ENCODE measurements around the gene CLCN4.

The CLCN4 gene

DNA sequence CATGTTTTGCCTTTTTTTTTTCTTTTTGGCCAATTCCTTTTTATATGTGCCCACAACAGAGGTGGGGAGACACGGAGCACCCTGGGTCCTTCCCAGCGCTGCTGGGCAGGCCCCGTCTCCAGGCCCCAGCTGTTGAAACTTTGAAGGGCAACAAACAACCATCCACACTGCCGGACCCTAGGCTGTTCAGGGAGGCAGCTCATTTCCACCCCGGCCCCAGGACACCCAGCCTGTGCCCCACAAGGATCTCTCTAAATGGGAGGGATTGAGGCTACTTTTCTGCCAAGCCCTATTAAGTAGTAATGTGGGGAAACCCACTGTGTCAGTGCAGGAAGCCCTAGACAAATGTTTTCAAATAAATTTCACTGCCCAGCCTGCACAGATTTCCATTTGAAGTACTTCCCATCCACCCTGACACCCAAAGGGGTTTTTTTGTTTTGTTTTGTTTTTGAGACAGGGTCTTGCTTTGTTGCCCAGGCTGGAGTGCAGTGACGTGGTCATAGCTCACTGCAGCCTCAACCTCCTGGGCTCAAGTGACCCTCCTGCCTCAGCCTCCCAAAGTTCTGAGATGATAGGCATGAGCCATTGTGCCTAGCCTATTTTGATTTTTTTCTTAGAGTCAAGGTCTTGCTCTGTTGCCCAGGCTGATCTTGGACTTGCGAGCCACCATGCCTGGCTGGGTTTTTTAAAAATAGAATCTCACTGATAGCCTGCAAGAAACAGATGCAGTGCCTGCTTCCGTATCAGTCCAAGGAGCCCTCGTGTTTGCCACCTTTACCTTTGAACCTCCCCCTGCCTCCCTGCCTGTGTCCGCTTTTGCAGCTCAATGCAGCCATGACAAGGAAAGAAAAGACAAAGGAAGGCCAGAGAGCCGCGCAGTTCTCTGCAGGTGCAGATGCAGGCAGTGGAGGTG, 13.4 kb upstream of the CLCN4 start:
- H3K4me3 ChIP-seq (ENCODE audit: severe bottlenecking) = no peak overlapping the region
- TF ChIP-seq CTCF (IDR thresholded peaks at IDR 0.05; ENCODE audit: poor library complexity, severe bottlenecking) = no peak
- H3K9me3 ChIP-seq (ENCODE audit: severe bottlenecking) = no peaks in the 10 kb centered on the region
- H3K4me1 ChIP-seq (ENCODE audit: insufficient read depth, poor library complexity, severe bottlenecking) = no peaks in the 10 kb centered on the region
- H3K36me3 ChIP-seq (ENCODE audit: low read depth) = no peaks in the 10 kb centered on the region
- DNase-seq (ENCODE audit: low spot score) = no peak
- no peak overlapping the region for H3K27ac ChIP-seq (ENCODE audit: poor library complexity, severe bottlenecking)
- no peaks in the 10 kb centered on the region for H3K27me3 ChIP-seq (ENCODE audit: insufficient read depth, poor library complexity, severe bottlenecking)
- ATAC-seq (ENCODE audit: low read depth) = no peak

- Histone ChIP-seq H3K4me3 (ENCODE audit: severe bottlenecking) (no peak overlapping the region), H3K27ac (ENCODE audit: poor library complexity, severe bottlenecking) (no peak overlapping the region), H3K36me3 (ENCODE audit: low read depth) (no peaks in the 10 kb centered on the region), H3K27me3 (ENCODE audit: insufficient read depth, poor library complexity, severe bottlenecking) (no peaks in the 10 kb centered on the region), H3K4me1 (ENCODE audit: insufficient read depth, poor library complexity, severe bottlenecking) (no peaks in the 10 kb centered on the region), H3K9me3 (ENCODE audit: severe bottlenecking) (no peaks in the 10 kb centered on the region)
- TF ChIP-seq CTCF (IDR thresholded peaks at IDR 0.05; ENCODE audit: poor library complexity, severe bottlenecking) = no peak
- no peak for DNase-seq (ENCODE audit: low spot score)
- ATAC-seq (ENCODE audit: low read depth) = no peak
Measured at GRCh38 chrX:10146346-10146745, 10.4 kb upstream of the CLCN4 start.

GRCh38 chrX:10152086-10152485, 4.7 kb upstream of the CLCN4 start:
- no peak for TF ChIP-seq CTCF (IDR thresholded peaks at IDR 0.05; ENCODE audit: poor library complexity, severe bottlenecking)
- ATAC-seq (ENCODE audit: low read depth) = no peak
- no peak overlapping the region for H3K27ac ChIP-seq (ENCODE audit: poor library complexity, severe bottlenecking)
- DNase-seq (ENCODE audit: low spot score) = no peak
- no peak overlapping the region for H3K4me3 ChIP-seq (ENCODE audit: severe bottlenecking)
- no peaks in the 10 kb centered on the region for H3K9me3 ChIP-seq (ENCODE audit: severe bottlenecking)
- H3K4me1 ChIP-seq (ENCODE audit: insufficient read depth, poor library complexity, severe bottlenecking) = no peaks in the 10 kb centered on the region
- H3K27me3 ChIP-seq (ENCODE audit: insufficient read depth, poor library complexity, severe bottlenecking) = no peaks in the 10 kb centered on the region
- no peaks in the 10 kb centered on the region for H3K36me3 ChIP-seq (ENCODE audit: low read depth)

- no peaks in the 10 kb centered on the region for H3K9me3 ChIP-seq (ENCODE audit: severe bottlenecking)
- H3K27me3 ChIP-seq (ENCODE audit: insufficient read depth, poor library complexity, severe bottlenecking) = no peaks in the 10 kb centered on the region
- no peak overlapping the region for H3K4me3 ChIP-seq (ENCODE audit: severe bottlenecking)
- DNase-seq (ENCODE audit: low spot score) (no peak), ATAC-seq (ENCODE audit: low read depth) (no peak)
- H3K36me3 ChIP-seq (ENCODE audit: low read depth) = no peaks in the 10 kb centered on the region
- H3K4me1 ChIP-seq (ENCODE audit: insufficient read depth, poor library complexity, severe bottlenecking) = peaks cover 6% of the 10 kb centered on the region
- no peak for TF ChIP-seq CTCF (IDR thresholded peaks at IDR 0.05; ENCODE audit: poor library complexity, severe bottlenecking)
- no peak overlapping the region for H3K27ac ChIP-seq (ENCODE audit: poor library complexity, severe bottlenecking)
Measured at GRCh38 chrX:10155137-10155536, 1.6 kb upstream of the CLCN4 start.

DNA sequence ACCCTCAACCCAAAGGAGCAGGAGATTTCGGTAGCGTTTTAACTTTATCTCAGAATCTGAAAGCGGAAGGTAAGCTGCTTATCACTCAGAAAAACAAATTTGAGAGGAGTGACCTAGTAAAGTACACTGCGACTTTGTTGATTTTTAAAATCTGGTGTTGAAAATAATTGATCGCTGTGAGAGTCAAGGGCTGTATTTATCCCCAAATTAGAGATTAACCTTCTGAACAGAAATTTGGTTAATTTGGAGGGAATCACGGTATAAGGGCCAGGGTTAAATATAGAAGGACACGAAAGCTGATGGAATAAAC, 212 bp downstream of the CLCN4 start:
- no peak for TF ChIP-seq CTCF (IDR thresholded peaks at IDR 0.05; ENCODE audit: poor library complexity, severe bottlenecking)
- DNase-seq (ENCODE audit: low spot score) (no peak), ATAC-seq (ENCODE audit: low read depth) (no peak)
- Histone ChIP-seq H3K27ac (ENCODE audit: poor library complexity, severe bottlenecking) (no peak overlapping the region), H3K4me3 (ENCODE audit: severe bottlenecking) (no peak overlapping the region), H3K9me3 (ENCODE audit: severe bottlenecking) (no peaks in the 10 kb centered on the region), H3K27me3 (ENCODE audit: insufficient read depth, poor library complexity, severe bottlenecking) (no peaks in the 10 kb centered on the region), H3K36me3 (ENCODE audit: low read depth) (no peaks in the 10 kb centered on the region), H3K4me1 (ENCODE audit: insufficient read depth, poor library complexity, severe bottlenecking) (peaks cover 6% of the 10 kb centered on the region)

All from RWPE2 (cell line).